COLO829 (cell line): Measurements from ENCODE around the gene C3orf20.

ENCODE experiments used
- DNase-seq: peaks from one replicate; pipeline ENCODE4 v3.0.0; 2012; ENCODE audit warnings: low spot score

C3orf20 gene

DNA sequence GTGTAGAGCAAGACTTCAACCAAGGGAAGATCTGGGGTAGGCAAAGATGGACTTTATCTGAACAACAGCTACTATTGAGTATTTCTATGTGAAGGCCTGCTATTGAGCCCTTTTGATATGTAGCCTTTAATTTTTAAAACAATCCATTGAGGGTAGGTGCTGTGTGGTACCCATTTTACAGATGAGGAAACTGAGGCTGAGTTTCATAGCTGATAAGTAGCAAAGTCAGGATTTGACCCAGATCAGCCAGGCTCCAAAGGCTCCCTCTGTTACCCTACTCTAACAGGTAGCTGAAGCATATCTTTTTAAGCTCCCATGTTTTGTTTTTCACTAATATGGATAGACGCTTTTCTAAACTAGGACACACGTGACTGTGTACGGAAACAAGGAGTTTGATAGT, 141.4 kb downstream of the C3orf20 start:
- no peak for DNase-seq

GRCh38 chr3:14818804-14819500, 144.0 kb downstream of the C3orf20 start, which contains the start of gene FGD5:
Gene FGD5, plus strand, starts transcription at chr3:14818962. Its CDS starts 110 bp downstream, at chr3:14819072.
- DNase-seq: no peak

- no peak for DNase-seq
These were observed 144.7 kb downstream of the C3orf20 start for GRCh38 chr3:14819671-14820070.

- no peak for DNase-seq
These were observed 145.2 kb downstream of the C3orf20 start for GRCh38 chr3:14820156-14820555.

- DNase-seq: no peak
These were observed 146.2 kb downstream of the C3orf20 start for GRCh38 chr3:14821151-14821550.

DNA sequence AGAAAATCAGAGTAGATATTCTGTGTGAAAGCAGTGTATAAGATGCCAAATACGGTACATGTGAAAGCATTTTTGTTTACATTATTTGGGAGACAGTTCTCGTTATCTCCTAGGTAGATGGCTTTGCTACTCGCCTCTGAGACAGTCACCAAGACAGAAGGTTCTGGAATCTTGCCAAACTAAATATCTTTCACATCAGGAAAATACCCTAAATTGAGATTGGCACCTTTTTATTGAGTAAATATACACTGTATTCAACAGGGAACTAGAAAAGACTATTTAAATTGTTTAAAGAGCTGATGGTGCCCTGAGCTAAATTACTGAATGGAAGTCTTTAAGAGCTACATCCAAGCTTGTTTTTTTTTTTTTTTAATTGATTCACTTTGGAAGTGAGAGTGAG, 147.2 kb downstream of the C3orf20 start:
- DNase-seq: no peak
